CD4-positive, CD25-positive, alpha-beta regulatory T cell (primary cell): Measurements from ENCODE around the gene AHRR. TPM values are rescaled to one million over a fixed set of nuclear protein-coding genes. Genes with fewer than 3 reads are reported as not detected.

ENCODE experiments used
- ATAC-seq, 2 donors: fragments of 150-1000 bp; cut with Tn5 transposase; one replicate each; pipeline ENCODE4 v1.10.0; 2021; ENCODE audit warnings: low read depth in 2 of 2, moderate number of reproducible peaks in 2 of 2, moderate library complexity in 1 of 2
- DNase-seq, 3 donors: peaks; one replicate each; pipeline versions ENCODE4 v3.0.0 to v3.0.0-alpha.2; 2012 to 2022; ENCODE audit warnings: mixed read lengths in 1 of 3
- H3K27ac ChIP-seq: one replicate; pipeline ENCODE4 v1.7.0; 2013; ENCODE audit warnings: mild to moderate bottlenecking, low read length; ENCODE audit not compliant: insufficient read depth, poor library complexity, severe bottlenecking
- H3K27me3 ChIP-seq: one replicate; pipeline ENCODE4 v1.7.0; 2013; ENCODE audit warnings: low read length; ENCODE audit not compliant: control insufficient read depth, insufficient read depth
- H3K36me3 ChIP-seq: one replicate; pipeline ENCODE4 v1.7.0; 2013; ENCODE audit warnings: mild to moderate bottlenecking, low read length, moderate library complexity; ENCODE audit not compliant: control insufficient read depth, insufficient read depth
- H3K4me1 ChIP-seq: 2 replicates; pipeline ENCODE4 v1.7.0; 2013; ENCODE audit warnings: mild to moderate bottlenecking, low read length; ENCODE audit not compliant: insufficient read depth, control insufficient read depth, poor library complexity, severe bottlenecking
- H3K4me3 ChIP-seq: one replicate; pipeline ENCODE4 v1.7.0; 2013; ENCODE audit warnings: low read depth, mild to moderate bottlenecking, low read length, moderate library complexity
- H3K9me3 ChIP-seq, 2 experiments: 1 replicate in 1 of 2; 2 replicates in 1 of 2; pipeline ENCODE4 v1.7.0; 2013; ENCODE audit warnings: low read length in 2 of 2, mild to moderate bottlenecking in 1 of 2, moderate library complexity in 1 of 2; ENCODE audit not compliant: control insufficient read depth in 2 of 2
- H3K27ac Mint-ChIP-seq, 3 donors: one replicate each; pipeline ENCODE4 v1.8.0; 2020 to 2022; ENCODE audit warnings: mild to moderate bottlenecking in 3 of 3, mixed read lengths in 3 of 3, moderate library complexity in 2 of 3
- H3K27me3 Mint-ChIP-seq: one replicate; pipeline ENCODE4 v1.8.0; 2022; ENCODE audit warnings: mild to moderate bottlenecking, mixed read lengths
- H3K36me3 Mint-ChIP-seq: one replicate; pipeline ENCODE4 v1.8.0; 2020; ENCODE audit warnings: mixed read lengths
- H3K4me1 Mint-ChIP-seq, 4 donors: one replicate each; pipeline ENCODE4 v1.8.0; 2020 to 2022; ENCODE audit warnings: mixed read lengths in 4 of 4, mild to moderate bottlenecking in 1 of 4
- H3K4me3 Mint-ChIP-seq, 4 donors: one replicate each; pipeline ENCODE4 v1.8.0; 2020 to 2022; ENCODE audit warnings: mild to moderate bottlenecking in 4 of 4, mixed read lengths in 4 of 4, moderate library complexity in 3 of 4
- H3K9me3 Mint-ChIP-seq, 7 donors: one replicate each; pipeline ENCODE4 v1.8.0; 2020 to 2022; ENCODE audit warnings: mixed read lengths in 7 of 7, mild to moderate bottlenecking in 3 of 7, moderate library complexity in 2 of 7
- polyA plus RNA-seq, 4 donors: library from polyadenylated mRNA; unstranded; fragments of 300-500 nt; fragmentation: Illumina TruSeq; gene quantifications; one replicate each; pipeline ENCODE4 v1.2.3, GENCODE V29; 2021
- total RNA-seq: library from RNA; stranded (reverse); gene quantifications from one replicate; pipeline ENCODE4 v1.2.3, GENCODE V29; 2022

The AHRR gene
- total and polyA plus RNA-seq, 5 donors from 2014 or later, result 0.20 to 4.5 (median 0.72) TPM

- peak overlapping the region; percentile 77 for H3K27ac ChIP-seq
- peaks cover 24% of the 10 kb centered on the region for H3K36me3 ChIP-seq
- no peaks in the 10 kb centered on the region for H3K27me3 Mint-ChIP-seq
- H3K9me3 Mint-ChIP-seq, result peaks cover 0 to 1% (median 0%) of the 10 kb centered on the region in 7 donors
- no peaks in the 10 kb centered on the region for H3K9me3 ChIP-seq
- peak overlapping the region; percentile 66 for H3K4me3 ChIP-seq
- H3K36me3 Mint-ChIP-seq, result peaks cover 20% of the 10 kb centered on the region
- DNase-seq (peak in 1 of 3 donors; percentile 62), ATAC-seq (peak; percentile 17 to 40)
- H3K4me1 Mint-ChIP-seq, result peaks cover 11 to 48% (median 22%) of the 10 kb centered on the region in 4 donors
- peaks cover 18% of the 10 kb centered on the region for H3K4me1 ChIP-seq
- no peaks in the 10 kb centered on the region for H3K27me3 ChIP-seq
- H3K27ac Mint-ChIP-seq, result peak overlapping the region; percentile 67 to 85 (median 76)
- H3K4me3 Mint-ChIP-seq, result peak overlapping the region; percentile 89 to 96 (median 96)
Observed at GRCh38 chr5:443239-444151, 122.0 kb downstream of the AHRR start.

- Histone ChIP-seq H3K4me3 (peak overlapping the region; percentile 66), H3K36me3 (peaks cover 31% of the 10 kb centered on the region), H3K27me3 (no peaks in the 10 kb centered on the region), H3K4me1 (peaks cover 18% of the 10 kb centered on the region), H3K27ac (peak overlapping the region; percentile 77), H3K9me3 (no peaks in the 10 kb centered on the region)
- no peaks in the 10 kb centered on the region for H3K9me3 Mint-ChIP-seq
- H3K27me3 Mint-ChIP-seq, result no peaks in the 10 kb centered on the region
- H3K27ac Mint-ChIP-seq, result peak overlapping the region in 2 of 3 donors; percentile 70 to 85
- ATAC-seq (no peak), DNase-seq (no peak)
- peaks cover 17 to 55% (median 22%) of the 10 kb centered on the region in 4 donors for H3K4me1 Mint-ChIP-seq
- peaks cover 28% of the 10 kb centered on the region for H3K36me3 Mint-ChIP-seq
- H3K4me3 Mint-ChIP-seq, result peak overlapping the region; percentile 87 to 96 (median 92)
Observed at GRCh38 chr5:444226-444625, 122.7 kb downstream of the AHRR start.

GRCh38 chr5:445591-445990 lies 124.1 kb downstream of the AHRR start:
- no peak overlapping the region for H3K4me3 ChIP-seq
- H3K36me3 Mint-ChIP-seq, result peaks cover 40% of the 10 kb centered on the region
- peak overlapping the region in 1 of 3 donors; percentile 74 for H3K27ac Mint-ChIP-seq
- DNase-seq (no peak), ATAC-seq (no peak)
- H3K27ac ChIP-seq, result no peak overlapping the region
- H3K9me3 ChIP-seq, result no peaks in the 10 kb centered on the region
- H3K4me1 Mint-ChIP-seq, result peaks cover 24 to 63% (median 27%) of the 10 kb centered on the region in 4 donors
- H3K9me3 Mint-ChIP-seq, result no peaks in the 10 kb centered on the region
- peaks cover 18% of the 10 kb centered on the region for H3K4me1 ChIP-seq
- no peaks in the 10 kb centered on the region for H3K27me3 Mint-ChIP-seq
- no peaks in the 10 kb centered on the region for H3K27me3 ChIP-seq
- peak overlapping the region; percentile 21 to 62 (median 32) for H3K4me3 Mint-ChIP-seq
- H3K36me3 ChIP-seq, result peaks cover 43% of the 10 kb centered on the region

GRCh38 chr5:446066-446882 lies 124.8 kb downstream of the AHRR start:
- H3K27me3 ChIP-seq, result no peaks in the 10 kb centered on the region
- peak overlapping the region; percentile 44 to 94 (median 56) for H3K4me3 Mint-ChIP-seq
- ATAC-seq (no peak), DNase-seq (no peak)
- peaks cover 47% of the 10 kb centered on the region for H3K36me3 Mint-ChIP-seq
- peaks cover 3% of the 10 kb centered on the region in 2 experiments for H3K9me3 ChIP-seq
- peak overlapping the region; percentile 50 to 74 (median 68) for H3K27ac Mint-ChIP-seq
- peaks cover 18% of the 10 kb centered on the region for H3K4me1 ChIP-seq
- no peak overlapping the region for H3K27ac ChIP-seq
- peaks cover 24 to 60% (median 30%) of the 10 kb centered on the region in 4 donors for H3K4me1 Mint-ChIP-seq
- peaks cover 50% of the 10 kb centered on the region for H3K36me3 ChIP-seq
- peaks cover 0 to 5% (median 0%) of the 10 kb centered on the region in 7 donors for H3K9me3 Mint-ChIP-seq
- H3K4me3 ChIP-seq, result no peak overlapping the region
- H3K27me3 Mint-ChIP-seq, result no peaks in the 10 kb centered on the region

- Histone ChIP-seq H3K9me3 (peaks cover 8 to 9% of the 10 kb centered on the region in 2 experiments), H3K36me3 (peaks cover 56% of the 10 kb centered on the region), H3K27me3 (no peaks in the 10 kb centered on the region), H3K27ac (no peak overlapping the region), H3K4me3 (no peak overlapping the region), H3K4me1 (peaks cover 18% of the 10 kb centered on the region)
- peaks cover 0 to 11% (median 0%) of the 10 kb centered on the region in 7 donors for H3K9me3 Mint-ChIP-seq
- H3K4me3 Mint-ChIP-seq, result peak overlapping the region; percentile 44 to 94 (median 56)
- H3K36me3 Mint-ChIP-seq, result peaks cover 53% of the 10 kb centered on the region
- no peak for ATAC-seq
- DNase-seq, result peak in 2 of 3 donors; percentile 47 to 68
- H3K27me3 Mint-ChIP-seq, result no peaks in the 10 kb centered on the region
- peak overlapping the region; percentile 50 to 68 (median 51) for H3K27ac Mint-ChIP-seq
- H3K4me1 Mint-ChIP-seq, result peaks cover 24 to 56% (median 27%) of the 10 kb centered on the region in 4 donors
Observed at GRCh38 chr5:446883-447263, 125.4 kb downstream of the AHRR start.

GRCh38 chr5:447501-447900 lies 126.0 kb downstream of the AHRR start:
- Histone ChIP-seq H3K9me3 (peaks cover 14 to 15% of the 10 kb centered on the region in 2 experiments), H3K36me3 (peaks cover 62% of the 10 kb centered on the region), H3K27ac (no peak overlapping the region), H3K4me1 (peaks cover 13% of the 10 kb centered on the region), H3K4me3 (no peak overlapping the region), H3K27me3 (no peaks in the 10 kb centered on the region)
- ATAC-seq, result no peak
- Mint-ChIP-seq H3K4me1 (peaks cover 22 to 49% (median 24%) of the 10 kb centered on the region in 4 donors), H3K9me3 (peaks cover 0 to 16% (median 3%) of the 10 kb centered on the region in 7 donors), H3K4me3 (peak overlapping the region in 2 of 4 donors; percentile 52 to 94), H3K36me3 (peaks cover 60% of the 10 kb centered on the region), H3K27me3 (no peaks in the 10 kb centered on the region), H3K27ac (no peak overlapping the region)
- no peak for DNase-seq

- peaks cover 14 to 19% of the 10 kb centered on the region in 2 experiments for H3K9me3 ChIP-seq
- H3K4me3 ChIP-seq, result no peak overlapping the region
- peaks cover 67% of the 10 kb centered on the region for H3K36me3 Mint-ChIP-seq
- H3K4me1 ChIP-seq, result peaks cover 11% of the 10 kb centered on the region
- H3K27ac Mint-ChIP-seq, result no peak overlapping the region
- peaks cover 69% of the 10 kb centered on the region for H3K36me3 ChIP-seq
- H3K4me3 Mint-ChIP-seq, result peak overlapping the region in 1 of 4 donors; percentile 41
- peaks cover 21 to 53% (median 25%) of the 10 kb centered on the region in 4 donors for H3K4me1 Mint-ChIP-seq
- no peak overlapping the region for H3K27ac ChIP-seq
- H3K27me3 Mint-ChIP-seq, result no peaks in the 10 kb centered on the region
- no peaks in the 10 kb centered on the region for H3K27me3 ChIP-seq
- peaks cover 0 to 18% (median 4%) of the 10 kb centered on the region in 7 donors for H3K9me3 Mint-ChIP-seq
- DNase-seq (no peak), ATAC-seq (no peak)
Observed at GRCh38 chr5:448061-448765, 126.7 kb downstream of the AHRR start.
